NCI-H1436 treated with DMSO at 0.1 percent for 48 hours (cell line): Measurements from ENCODE around the gene NBPF26.
"Not testable (repeated sequence)": the region's sequence is repeated elsewhere in the genome, so short reads cannot be mapped to it uniquely, and the experiment has no call there.

Source experiments
- DNase-seq: peaks from one replicate; lab custom pipeline; 2025; lab: John Stamatoyannopoulos, UW

Gene NBPF26

DNA sequence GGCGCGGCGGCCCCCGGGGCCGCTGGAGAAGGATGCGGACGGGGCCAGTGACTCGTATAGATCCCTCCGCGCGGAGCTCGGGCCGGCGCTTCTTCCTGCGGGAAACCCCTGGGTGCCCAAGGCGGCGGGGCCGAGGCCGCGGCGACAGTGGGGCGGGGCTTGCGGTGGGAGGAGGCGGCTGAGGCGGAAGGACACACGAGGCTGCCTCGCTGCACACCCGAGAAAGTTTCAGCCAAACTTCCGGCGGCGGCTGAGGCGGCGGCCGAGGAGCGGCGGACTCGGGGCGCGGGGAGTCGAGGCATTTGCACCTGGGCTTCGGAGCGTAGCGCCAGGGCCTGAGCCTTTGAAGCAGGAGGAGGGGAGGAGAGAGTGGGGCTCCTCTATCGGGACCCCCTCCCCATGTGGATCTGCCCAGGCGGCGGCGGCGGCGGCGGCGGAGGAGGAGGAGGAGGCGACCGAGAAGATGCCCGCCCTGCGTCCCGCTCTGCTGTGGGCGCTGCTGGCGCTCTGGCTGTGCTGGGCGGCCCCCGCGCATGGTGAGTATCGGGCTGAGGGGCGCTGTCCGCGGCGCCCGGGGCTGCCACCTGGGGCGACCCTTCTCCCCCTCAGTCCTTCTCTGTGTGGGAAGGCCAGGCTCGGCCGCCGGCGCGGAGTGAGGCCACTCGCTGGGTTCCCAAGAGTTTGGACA lies at the start of gene NBPF26:
NBPF26 (plus strand) TSS at position 231 of the 688 bp plus-strand sequence.
- not testable (repeated sequence) for DNase-seq

DNA sequence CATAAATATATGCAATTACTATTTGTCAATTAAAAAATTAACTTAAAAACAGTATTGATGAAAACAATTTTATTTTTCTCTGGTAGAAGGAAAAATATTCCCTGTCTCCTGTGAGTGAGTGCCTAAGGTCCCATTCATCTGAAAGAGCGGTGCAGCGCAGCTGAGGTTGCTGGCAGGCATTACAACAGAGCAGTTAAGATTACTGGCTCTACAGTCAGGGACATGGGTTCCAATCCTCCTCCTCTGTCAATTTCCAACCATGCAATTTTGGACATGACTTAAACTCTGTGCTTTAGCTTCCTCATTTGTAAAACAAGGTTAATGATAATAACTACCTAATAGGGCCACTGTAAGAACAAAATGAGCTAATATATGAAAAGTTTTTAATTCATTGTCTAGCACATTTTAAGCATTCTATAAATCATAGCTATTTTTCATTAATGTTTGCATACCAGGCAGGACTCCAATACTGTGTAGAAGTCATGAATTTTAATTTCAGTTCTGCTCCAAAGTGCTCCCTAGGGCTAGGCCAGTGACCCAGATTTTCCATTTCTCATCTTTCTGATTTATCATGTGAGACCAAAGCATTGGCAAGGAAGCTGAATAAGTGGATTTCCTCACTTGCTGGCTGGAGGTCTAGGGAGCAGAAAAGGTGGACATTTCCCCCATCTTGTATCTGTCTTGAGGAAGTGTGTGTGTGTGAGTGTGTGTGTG lies 43.5 kb upstream of the NBPF26 start:
- not testable (repeated sequence) for DNase-seq

DNA sequence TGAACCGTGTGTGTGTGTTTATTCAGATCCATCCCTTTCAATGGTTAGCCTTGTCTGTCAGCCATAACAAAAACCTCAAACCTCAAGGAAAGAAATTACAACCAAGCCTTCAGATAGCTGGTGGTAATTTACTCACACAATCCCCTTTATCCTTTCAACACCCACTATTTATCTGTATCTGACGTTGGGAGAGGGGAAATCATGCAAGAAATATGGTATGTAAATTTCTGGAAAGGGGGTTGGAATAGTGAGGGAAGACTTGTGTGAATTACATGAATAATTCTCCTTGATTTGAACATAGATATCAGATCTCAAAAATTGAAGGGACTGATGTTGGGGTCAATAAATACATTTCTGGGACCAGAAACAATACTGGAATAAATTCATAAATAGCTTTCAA lies 42.8 kb upstream of the NBPF26 start:
- not testable (repeated sequence) for DNase-seq

DNA sequence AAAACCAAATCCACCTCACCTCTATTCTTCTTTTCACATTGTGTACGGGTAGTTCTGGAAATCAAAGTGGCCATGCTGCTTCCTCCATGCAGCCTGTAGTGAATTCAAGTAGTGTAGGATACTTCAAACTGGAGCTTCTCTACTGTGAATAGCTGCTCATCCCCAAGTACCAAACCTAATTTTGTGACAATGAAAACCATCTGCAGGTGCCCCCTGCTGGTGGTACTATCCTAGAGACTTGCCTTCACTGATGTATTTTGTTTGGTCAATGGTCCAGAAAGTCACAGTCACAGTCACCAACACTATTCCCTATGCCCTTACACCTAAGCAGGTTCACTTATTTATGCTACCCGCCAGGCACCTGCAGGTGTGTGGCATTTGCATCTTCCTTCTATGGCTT lies 39.3 kb upstream of the NBPF26 start:
- not testable (repeated sequence) for DNase-seq

DNA sequence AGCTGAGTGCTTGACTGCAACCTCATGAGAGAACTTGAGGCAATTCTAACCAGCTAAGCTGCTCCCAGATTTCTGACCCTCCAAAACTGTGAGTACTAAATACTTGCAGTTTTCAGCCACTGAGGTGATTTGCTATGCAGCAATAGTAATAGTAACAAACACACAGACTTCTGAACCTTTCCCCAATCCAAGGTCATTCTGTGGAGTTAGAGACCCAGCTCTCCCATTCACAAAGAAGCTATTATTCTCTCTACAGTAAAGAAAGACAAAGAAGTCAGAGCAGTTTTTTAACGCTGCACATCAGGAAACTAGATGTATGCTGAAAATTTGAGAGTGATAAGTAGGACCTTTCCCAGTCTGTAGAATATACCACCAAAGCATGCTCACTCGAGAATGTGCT lies 38.1 kb upstream of the NBPF26 start:
- DNase-seq: not testable (repeated sequence)

DNA sequence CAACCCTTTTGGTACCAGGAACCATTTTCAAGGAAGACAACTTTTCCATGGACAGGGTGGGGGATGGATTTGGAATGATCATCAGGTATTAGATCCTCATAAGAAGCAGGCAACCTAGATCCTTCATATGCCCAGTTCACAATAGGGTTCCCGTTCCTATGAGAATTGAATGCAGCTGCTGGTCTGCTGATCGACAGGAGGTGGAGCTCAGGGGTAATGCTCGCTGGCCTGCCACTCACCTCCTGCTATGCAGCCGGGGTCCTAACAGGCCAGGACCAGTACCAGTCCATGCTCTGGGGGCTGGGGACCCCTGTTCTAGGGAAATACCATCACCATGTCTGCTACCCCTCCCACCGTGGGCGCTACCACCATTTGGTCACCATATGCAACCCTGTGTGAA lies 36.5 kb upstream of the NBPF26 start:
- DNase-seq: not testable (repeated sequence)

DNA sequence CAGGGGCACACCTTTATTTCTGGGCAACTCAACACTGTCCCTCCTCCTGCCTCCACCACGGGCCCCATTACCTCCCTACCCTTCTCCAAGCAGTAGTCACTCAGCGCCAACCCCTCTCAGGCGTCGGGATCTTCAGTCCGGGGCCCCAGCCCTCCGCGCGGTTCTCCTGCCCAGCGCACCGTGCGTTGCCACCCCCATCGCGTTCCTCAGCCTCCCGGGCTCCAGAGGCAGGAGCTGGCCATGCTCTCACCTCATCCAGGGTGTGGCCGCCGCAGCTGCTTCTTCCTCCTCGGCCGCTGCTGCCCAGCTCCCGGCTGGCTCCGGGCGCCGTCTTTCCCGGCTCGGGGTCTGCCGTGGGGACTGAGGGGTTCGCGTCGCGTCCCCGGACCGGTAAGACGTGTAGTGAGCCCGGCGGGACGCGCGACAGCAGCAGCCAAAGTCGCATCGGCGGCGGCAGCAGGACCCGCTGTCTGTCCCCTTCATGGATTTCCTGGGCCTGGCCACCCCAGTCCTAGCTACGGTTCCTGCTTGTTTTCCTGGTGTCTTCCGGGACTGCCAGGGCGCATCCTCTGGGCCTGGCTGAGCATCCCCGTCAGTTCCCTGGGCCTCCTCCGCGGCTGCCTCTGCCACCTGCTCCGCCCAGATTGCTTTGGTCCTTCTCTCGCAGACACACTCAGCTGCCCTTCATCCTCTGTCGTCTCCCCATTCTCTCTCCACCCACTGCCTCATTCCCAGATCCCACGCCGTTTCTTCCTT lies 22.8 kb upstream of the NBPF26 start:
- DNase-seq: not testable (repeated sequence)

DNA sequence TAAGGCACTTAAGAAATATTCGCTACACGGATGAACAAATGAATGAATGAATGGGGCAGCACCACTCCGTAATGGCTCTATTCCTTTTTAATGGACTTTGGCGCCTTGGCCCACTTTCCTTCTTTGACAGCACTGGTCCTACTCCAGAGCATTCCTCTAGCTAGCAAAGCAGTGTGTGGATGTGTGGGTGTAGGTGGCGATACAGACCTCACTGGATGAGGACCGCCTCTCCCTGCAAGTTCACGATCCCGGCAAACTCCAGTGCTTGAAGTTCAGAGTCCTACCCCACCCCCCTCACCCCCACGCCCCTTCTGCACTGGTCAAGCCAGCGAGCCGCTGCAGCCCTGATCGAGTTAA lies 409 bp upstream of the NBPF26 start:
- not testable (repeated sequence) for DNase-seq

DNA sequence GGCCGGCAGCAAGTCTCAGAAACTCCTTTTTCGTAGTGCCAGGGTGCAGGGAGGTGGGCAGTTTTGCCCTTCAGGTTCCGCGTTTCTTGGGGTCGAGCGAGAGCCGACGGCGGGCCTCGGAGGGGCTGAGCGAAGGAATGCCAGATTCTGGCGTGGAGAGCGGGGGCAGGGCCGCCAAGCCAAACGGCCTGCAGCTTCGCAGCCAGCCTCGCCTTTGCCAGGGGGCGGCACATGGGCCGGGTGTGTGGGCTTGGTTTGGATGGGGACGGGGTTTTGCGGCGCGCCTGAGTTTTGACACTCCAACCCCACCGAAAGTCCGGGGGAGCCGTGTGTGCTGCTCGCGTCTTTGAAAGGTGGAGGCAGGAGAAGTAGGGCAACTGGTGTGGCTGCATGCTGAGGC lies 762 bp downstream of the NBPF26 start:
- not testable (repeated sequence) for DNase-seq

DNA sequence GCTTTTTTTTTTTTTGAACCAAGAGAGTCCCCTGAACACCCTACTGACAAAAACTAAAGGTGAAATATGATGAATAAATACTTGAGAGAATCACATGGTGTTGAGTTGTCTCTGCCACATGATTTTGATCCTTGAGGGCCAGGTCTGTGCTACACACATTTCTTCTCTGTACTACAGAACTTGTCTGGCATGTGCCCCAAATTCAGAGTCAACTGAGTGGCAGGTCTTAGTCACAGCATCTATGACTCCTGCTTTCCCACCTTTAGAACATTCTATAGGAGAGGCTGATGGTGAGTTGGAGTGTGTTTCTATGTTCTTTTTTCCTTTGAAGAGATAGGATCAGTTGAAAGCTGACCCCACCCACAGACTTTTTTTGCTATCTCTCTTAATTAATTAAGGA lies 5.1 kb downstream of the NBPF26 start:
- DNase-seq: not testable (repeated sequence)

DNA sequence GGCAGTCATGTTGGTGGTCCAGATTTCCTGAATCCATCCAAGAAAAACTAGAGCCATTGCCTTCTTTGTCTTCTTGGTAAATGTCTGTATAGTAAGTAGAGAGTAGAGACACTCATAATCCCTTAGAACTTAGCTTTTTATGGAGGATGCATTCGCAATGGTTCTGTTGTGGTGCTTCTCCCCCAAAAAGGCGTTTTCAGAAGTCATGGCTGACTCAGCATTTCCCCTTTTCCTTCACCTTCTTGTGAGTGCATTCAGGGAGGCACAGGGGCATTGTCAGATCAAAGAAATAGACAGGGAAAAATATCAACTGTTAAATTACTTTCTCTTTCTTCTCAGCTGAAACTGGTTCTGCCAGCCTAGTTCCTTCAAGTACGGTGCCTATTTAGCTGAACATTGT lies 45.3 kb downstream of the NBPF26 start:
- not testable (repeated sequence) for DNase-seq

DNA sequence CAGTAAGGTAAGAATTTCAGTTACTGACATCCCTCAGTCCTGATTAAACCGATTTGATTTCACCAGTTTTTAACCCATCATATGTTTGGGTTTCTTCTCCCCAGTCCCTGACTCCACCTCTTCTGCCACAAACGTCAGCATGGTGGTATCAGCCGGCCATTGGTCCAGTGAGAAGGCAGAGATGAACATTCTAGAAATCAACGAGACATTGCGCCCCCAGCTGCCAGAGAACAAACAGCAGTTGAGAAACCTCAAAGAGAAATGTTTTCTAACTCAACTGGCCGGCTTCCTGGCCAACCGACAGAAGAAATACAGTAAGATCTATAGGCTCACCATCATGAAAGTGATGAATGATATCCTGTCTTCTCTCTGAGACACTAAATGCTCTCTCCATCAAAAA lies 81.7 kb downstream of the NBPF26 start:
- DNase-seq: not testable (repeated sequence)

DNA sequence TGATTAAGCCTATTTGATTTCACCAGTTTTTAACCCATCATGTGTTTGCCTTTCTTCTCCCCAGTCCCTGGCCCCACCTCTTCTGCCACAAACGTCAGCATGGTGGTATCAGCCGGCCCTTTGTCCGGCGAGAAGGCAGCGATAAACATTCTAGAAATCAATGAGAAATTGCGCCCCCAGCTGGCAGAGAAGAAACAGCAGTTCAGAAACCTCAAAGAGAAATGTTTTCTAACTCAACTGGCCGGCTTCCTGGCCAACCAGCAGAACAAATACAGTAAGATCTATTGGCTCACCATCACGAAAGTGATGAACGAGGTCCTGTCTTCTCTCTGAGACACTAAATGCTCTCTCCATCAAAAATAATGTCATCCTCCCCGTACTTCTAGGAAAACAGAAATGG lies 88.1 kb downstream of the NBPF26 start:
- not testable (repeated sequence) for DNase-seq

DNA sequence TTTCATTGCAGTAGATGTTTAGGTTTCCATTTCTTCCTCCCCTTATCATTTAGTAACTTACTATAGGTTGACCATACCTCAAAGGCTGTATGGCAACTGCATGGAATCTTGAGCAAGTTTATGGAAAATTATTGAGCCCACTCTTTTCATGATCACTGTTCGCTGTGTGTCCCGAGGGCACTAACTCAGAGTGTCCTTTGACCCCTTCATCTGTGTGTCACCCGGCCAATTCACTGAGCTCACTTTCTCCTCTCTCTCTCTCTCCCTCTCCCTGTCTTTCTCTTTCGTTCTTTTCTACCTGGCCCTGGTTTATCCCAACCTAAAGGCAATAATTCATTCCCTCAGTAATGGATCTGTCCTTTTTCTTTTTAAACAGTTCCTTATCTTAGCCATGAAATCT lies 101.3 kb downstream of the NBPF26 start:
- not testable (repeated sequence) for DNase-seq

DNA sequence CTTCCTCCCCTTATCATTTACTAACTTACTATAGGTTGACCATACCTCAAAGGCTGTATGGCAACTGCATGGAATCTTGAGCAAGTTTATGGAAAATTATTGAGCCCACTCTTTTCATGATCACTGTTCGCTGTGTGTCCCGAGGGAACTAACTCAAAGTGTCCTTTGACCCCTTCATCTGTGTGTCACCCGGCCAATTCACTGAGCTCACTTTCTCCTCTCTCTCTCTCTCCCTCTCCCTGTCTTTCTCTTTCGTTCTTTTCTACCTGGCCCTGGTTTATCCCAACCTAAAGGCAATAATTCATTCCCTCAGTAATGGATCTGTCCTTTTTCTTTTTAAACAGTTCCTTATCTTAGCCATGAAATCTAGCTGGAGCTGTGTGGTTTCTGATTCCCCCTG lies 102.9 kb downstream of the NBPF26 start:
- DNase-seq: not testable (repeated sequence)

DNA sequence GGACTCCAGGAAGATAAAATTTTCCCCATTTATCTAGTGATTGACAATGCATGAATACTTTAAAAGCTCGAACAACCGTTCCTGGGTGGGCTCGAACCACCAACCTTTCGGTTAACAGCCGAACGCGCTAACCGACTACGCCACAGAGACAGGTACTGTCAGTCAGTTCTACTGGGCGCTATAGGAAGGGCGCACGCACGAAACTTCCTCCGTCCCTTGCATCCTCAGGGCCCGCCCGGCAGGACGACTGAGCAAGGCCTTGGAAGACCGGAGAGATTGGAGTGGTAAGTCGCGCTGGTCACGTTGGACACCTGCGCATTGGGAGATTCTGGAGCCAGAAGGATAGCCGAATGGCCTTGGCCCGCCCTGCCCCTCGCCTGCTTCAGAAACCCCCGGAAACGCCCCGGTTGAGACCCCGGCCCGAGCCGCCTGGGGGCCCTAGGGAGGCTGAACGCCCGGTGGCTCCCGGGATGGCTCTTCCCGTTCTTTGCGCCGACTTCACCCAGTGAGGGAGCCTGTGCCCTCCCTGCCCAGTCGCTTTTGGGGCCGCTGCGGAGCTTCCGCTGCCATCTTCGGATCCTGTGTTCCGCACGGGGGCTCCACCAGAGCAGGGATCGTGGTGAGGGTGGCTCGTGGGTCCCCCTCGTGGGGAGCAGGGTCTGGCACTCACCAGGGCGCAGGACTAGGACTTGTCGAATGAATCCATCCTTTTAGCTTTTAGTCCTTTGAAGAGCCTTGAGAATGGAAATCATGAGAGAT lies 120.6 kb downstream of the NBPF26 start:
- DNase-seq: not testable (repeated sequence)

DNA sequence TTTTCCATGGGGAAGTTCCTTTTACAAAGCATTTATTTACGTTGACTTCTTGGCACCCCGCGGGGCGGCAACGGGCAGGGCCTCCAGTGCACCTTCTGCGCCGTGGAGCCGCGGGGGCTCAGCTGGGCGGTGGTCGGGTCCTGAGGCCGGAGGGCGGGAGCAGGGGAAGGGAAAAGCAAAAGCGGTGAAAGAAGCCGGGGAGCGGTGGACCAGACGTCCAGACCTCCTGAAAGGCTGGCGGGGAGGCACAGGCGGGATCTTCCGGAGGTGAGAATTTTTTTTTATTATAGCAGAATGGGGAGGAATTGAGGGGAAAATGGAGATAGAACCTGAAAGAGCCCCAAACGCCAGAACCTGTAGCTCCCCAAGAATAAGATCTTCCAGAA lies 121.2 kb downstream of the NBPF26 start:
- not testable (repeated sequence) for DNase-seq

DNA sequence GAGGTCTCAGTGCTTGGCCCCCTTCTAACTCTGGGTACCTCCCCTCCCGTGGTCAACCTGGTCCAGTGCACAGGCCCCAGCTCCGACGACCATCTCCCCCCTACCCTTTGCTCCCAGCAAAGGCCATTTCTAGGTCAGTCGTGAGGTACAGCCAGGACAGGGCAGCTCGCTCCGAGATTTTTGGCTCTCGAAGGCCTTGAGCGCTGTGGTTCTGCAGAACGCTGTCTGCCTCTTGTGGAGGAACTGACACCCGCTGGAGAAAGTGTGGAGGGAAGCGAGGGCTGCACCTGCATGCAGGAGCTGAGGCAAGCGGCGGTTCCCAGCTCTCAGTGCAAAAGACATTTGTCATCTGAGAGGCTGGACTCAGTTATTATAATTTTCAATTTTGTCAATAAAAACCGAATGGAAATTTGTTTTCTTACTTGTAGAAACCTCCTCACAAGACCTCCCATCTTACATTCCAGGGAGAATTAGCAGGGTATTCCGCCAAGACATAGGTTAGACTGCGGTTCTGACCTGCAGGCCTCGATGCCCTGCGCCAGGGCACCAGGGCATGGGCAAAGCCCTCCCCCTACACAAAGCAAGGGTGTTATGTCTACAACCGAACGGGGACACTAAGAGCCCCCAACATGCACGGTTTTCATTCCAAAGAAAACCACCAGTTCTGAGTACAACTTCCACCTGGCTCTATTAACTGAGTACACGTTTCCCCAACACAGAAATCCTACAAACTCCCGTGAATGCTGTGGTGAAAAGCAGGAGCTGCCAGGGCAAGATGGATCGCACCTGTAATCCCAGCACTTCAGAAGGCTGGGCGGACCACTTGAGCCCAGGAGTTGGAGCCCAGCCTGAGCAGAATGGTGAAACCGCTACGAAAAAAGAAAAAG lies 125.9 kb downstream of the NBPF26 start:
- DNase-seq: not testable (repeated sequence)

DNA sequence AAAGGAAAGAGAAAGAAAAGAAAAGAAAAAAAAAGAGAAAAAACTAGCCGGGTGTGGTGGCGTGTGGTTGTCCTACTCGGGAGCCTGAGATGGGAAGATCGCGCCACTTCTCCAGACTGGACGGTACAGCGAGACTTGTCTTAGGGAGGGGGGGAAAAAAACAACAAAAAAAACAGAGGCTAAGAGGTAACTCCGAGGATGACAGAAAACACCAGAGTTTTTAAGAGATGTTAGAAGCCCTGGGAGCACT lies 126.5 kb downstream of the NBPF26 start:
- not testable (repeated sequence) for DNase-seq

DNA sequence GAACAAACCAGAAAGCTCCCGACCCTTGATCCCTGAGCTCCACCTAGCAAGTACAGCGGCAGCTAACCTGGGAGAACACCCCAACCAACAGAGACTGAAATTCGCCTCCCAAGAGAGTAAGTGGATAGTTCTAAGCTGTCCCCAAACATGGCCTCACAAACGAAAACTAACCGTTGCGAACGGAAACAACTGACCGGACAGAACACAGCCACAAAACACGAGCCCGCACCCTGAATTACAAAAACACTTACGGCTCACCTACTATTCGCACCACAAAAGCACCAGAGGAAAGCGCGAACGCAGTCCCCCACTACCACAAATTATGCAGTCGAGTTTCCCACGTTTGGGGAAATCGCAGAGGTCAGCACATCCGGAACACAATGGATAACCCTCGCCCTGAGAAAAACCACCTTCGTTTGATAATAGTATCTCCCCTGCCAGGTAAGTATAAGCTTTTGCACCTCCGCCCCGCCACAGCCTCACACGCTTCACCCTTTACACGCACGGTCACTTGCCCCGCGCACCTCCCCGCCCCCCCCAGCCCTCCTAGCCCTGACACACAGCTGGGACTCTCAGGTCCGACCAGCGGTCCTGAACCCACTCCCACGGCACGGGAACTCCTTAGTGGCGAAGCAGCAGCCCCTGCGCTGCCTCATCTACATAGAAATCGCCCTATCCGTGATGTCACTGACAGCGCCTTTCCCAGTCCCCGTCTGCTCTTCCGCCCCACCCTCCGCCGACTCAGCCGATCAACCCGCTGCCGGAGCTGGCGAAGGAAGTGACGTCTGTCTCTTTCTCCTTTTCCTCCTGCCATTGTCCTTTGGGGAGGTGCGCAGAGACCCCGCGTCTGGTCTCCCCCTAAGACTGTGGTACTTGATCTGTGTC lies 127.0 kb downstream of the NBPF26 start:
- DNase-seq: not testable (repeated sequence)
